Suprapubic skin (tissue), 4 donors: ENCODE data around the gene CAMK1. TPM values are rescaled to one million over a fixed set of nuclear protein-coding genes. Genes with fewer than 3 reads are reported as not detected.
"Not testable (repeated sequence)": the region's sequence is repeated elsewhere in the genome, so short reads cannot be mapped to it uniquely, and the experiment has no call there.

ENCODE experiments used
- DNase-seq, 2 donors: peaks; one replicate each; pipeline ENCODE4 v3.0.0-alpha.2; 2019; ENCODE audit warnings: low spot score in 2 of 2
- H3K27ac ChIP-seq: fragments of 200-600 bp; sonication (generic); one replicate; pipeline ENCODE4 v1.5.1; 2019
- H3K27me3 ChIP-seq: fragments of 200-600 bp; sonication (generic); one replicate; pipeline ENCODE4 v1.5.1; 2019
- H3K36me3 ChIP-seq: fragments of 200-600 bp; sonication (generic); one replicate; pipeline ENCODE4 v1.5.1; 2019
- H3K4me1 ChIP-seq: fragments of 200-600 bp; sonication (generic); one replicate; pipeline ENCODE4 v1.5.1; 2019
- H3K4me3 ChIP-seq: fragments of 200-600 bp; sonication (generic); one replicate; pipeline ENCODE4 v1.5.1; 2019; ENCODE audit warnings: mild to moderate bottlenecking
- H3K9me3 ChIP-seq: fragments of 200-600 bp; sonication (generic); one replicate; pipeline ENCODE4 v1.5.1; 2019
- EP300 ChIP-seq: sonication (generic); formaldehyde crosslinking; IDR thresholded peaks from one replicate; pipeline ENCODE4 v1.6.1; 2017; ENCODE audit warnings: antibody characterized with exemption
- POLR2A ChIP-seq, 2 donors: fragments of 450-650 bp; IDR thresholded peaks; one replicate each; pipeline ENCODE4 v1.6.1; 2017; ENCODE audit warnings: antibody characterized with exemption in 2 of 2, mild to moderate bottlenecking in 2 of 2, moderate library complexity in 2 of 2
- POLR2AphosphoS5 ChIP-seq, 3 donors: sonication (generic); formaldehyde crosslinking; IDR thresholded peaks; one replicate each; pipeline ENCODE4 v1.6.1; 2017; ENCODE audit warnings: antibody characterized with exemption in 3 of 3
- WGBS: methylation state at CpG from one replicate; pipeline ENCODE4 v1.1.5; 2018; 5-methylcytosine and 5-hydroxymethylcytosine counted together
- total RNA-seq, 4 donors: library from RNA; depleted of rRNA; stranded (reverse); fragments of >200 nt; gene quantifications; one replicate each; pipeline ENCODE4 v1.1.0, GENCODE V29; 2016
- TF ChIP-seq, protein P1 (sequence below), 2 donors: fragments of 200-600 bp in 1 of 2; fragments of 450-650 bp in 1 of 2; sonication (generic) in 1 of 2; IDR thresholded peaks; one replicate each; pipeline ENCODE4 v1.5.1; 2016 to 2019; ENCODE audit warnings: antibody characterized with exemption in 2 of 2, mild to moderate bottlenecking in 1 of 2, moderate library complexity in 1 of 2

Gene CAMK1
- total RNA-seq, 4 donors from 2014 or later, result 3.3 to 13.0 (median 5.2) TPM

DNA sequence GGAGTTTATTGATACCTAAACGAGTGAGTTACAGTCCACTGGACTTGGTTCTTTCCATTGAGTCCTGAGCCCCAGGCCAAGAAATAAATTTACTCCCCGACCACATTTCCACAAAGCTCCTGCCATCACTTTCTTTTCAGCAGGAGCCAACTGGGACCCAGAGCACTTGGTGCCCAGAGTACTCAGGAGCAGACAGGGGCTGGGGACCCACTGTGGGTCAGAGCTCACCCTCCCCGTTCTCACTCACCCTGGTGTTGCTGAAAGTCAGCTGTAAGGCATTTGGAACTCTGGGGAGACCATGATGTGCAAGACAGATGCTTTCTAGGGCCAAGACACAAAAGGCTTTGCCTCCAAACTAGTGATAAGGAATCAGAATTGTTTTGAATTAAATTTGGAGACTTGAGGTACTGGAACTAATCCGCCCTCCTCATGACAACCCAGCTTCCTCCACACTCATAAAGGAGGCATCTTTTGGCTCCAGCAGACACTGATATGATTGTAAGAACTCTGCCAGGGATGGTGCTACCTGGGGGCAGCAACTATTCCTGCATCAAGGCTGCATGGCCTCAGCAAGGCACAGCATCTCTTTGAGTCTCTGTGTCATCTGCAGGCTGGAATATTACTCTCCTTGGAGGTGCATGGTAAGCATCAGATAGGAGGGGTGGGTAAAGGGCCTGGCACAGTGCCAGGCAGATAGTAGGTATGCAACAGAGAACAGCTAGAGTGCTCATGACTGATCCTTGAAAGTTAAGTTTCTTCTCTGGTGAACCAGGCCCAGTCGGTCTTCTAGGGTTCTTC, 7.3 kb upstream of the CAMK1 start:
- Histone ChIP-seq H3K4me3 (no peak overlapping the region), H3K4me1 (peaks cover 7% of the 10 kb centered on the region), H3K27ac (no peak overlapping the region), H3K9me3 (no peaks in the 10 kb centered on the region), H3K27me3 (no peaks in the 10 kb centered on the region), H3K36me3 (peaks cover 14% of the 10 kb centered on the region)
- WGBS, result 75% methylated on average over 5 of the region's 5 CpGs
- no peak for DNase-seq
- no peak for TF ChIP-seq EP300
- no peak for TF ChIP-seq POLR2AphosphoS5 (IDR thresholded peaks at IDR 0.05)
- TF ChIP-seq, protein P1, sequence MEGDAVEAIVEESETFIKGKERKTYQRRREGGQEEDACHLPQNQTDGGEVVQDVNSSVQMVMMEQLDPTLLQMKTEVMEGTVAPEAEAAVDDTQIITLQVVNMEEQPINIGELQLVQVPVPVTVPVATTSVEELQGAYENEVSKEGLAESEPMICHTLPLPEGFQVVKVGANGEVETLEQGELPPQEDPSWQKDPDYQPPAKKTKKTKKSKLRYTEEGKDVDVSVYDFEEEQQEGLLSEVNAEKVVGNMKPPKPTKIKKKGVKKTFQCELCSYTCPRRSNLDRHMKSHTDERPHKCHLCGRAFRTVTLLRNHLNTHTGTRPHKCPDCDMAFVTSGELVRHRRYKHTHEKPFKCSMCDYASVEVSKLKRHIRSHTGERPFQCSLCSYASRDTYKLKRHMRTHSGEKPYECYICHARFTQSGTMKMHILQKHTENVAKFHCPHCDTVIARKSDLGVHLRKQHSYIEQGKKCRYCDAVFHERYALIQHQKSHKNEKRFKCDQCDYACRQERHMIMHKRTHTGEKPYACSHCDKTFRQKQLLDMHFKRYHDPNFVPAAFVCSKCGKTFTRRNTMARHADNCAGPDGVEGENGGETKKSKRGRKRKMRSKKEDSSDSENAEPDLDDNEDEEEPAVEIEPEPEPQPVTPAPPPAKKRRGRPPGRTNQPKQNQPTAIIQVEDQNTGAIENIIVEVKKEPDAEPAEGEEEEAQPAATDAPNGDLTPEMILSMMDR (IDR thresholded peaks at IDR 0.05), result no peak
- no peak for TF ChIP-seq POLR2A (IDR thresholded peaks at IDR 0.05)

- peaks cover 36% of the 10 kb centered on the region for H3K4me1 ChIP-seq
- not testable (repeated sequence) for H3K27ac ChIP-seq, H3K27me3 ChIP-seq, H3K9me3 ChIP-seq, H3K36me3 ChIP-seq, DNase-seq, H3K4me3 ChIP-seq
- WGBS, result 83% methylated on average over 2 of the region's 2 CpGs
Measured at GRCh38 chr3:9771007-9771406, 1.3 kb upstream of the CAMK1 start.

GRCh38 chr3:9770276-9770812, 597 bp upstream of the CAMK1 start:
- peak; percentile 92 to 94 for DNase-seq
- peaks cover 5% of the 10 kb centered on the region for H3K36me3 ChIP-seq
- TF ChIP-seq, protein P1 (IDR thresholded peaks at IDR 0.05), result no peak
- TF ChIP-seq POLR2AphosphoS5 (IDR thresholded peaks at IDR 0.05) (no peak), EP300 (no peak), POLR2A (IDR thresholded peaks at IDR 0.05) (no peak)
- H3K4me3 ChIP-seq, result peak overlapping the region; percentile 59
- H3K27me3 ChIP-seq, result no peaks in the 10 kb centered on the region
- H3K27ac ChIP-seq, result peak overlapping the region; percentile 42
- H3K9me3 ChIP-seq, result no peaks in the 10 kb centered on the region
- peaks cover 36% of the 10 kb centered on the region for H3K4me1 ChIP-seq
- WGBS, result 9% methylated on average over 15 of the region's 15 CpGs

DNA sequence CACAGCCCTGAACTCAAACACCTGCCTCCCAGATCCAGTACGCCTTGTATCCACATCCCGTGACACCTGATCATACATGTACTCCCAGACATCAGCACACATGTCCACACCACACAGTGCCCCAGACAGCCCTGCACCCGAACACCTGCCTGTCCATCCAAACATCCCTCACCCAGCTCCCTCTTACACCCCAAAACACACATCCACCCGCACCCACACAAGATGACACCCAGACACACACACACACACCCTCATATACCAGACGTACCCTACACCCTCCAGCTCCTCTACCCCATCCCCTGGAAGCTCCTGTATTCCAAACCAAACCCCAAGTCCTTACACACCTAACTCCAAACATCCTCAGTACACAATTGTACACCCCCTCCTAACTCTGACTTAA, 735 bp downstream of the CAMK1 start:
- Histone ChIP-seq H3K4me1 (peaks cover 36% of the 10 kb centered on the region), H3K9me3 (no peaks in the 10 kb centered on the region), H3K36me3 (peaks cover 7% of the 10 kb centered on the region), H3K4me3 (peak overlapping the region; percentile 59), H3K27ac (peak overlapping the region; percentile 42), H3K27me3 (no peaks in the 10 kb centered on the region)
- DNase-seq, result no peak
- TF ChIP-seq EP300, result no peak
- no peak for TF ChIP-seq POLR2A (IDR thresholded peaks at IDR 0.05)
- no peak for TF ChIP-seq POLR2AphosphoS5 (IDR thresholded peaks at IDR 0.05)
- TF ChIP-seq, protein P1 (IDR thresholded peaks at IDR 0.05), result no peak
- WGBS, result 60% methylated on average over 5 of the region's 5 CpGs

DNA sequence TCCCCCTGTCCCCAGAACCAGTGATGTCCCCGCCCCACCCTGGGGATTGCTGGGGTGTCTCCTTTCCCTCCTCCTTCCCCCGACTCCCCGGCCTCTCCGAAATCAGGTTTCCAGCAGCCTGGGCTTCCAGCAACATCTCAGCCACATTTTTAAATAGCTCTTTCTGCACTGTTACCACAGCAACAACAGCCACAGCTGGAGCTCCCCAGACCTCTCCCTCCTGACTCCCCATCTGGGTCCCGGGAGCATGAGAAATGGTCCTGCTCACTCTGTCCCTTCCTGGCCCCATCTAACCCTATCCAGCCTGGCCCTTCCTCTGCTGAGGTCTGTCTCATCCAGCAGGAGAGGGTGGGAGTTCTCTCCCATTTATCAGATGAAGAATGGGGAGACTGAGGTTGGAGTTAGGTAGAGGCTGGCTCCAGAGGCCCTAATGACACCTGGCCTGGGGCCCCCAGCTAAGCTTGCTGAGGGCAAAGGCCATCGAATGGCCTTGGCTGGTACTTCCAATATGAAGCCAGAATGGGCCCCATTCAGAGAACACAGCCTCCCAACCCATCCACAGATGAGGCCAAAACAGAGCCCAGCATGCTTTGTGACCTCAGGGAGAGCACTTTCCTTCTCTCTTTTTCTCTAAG, 1.5 kb downstream of the CAMK1 start:
- WGBS, result 53% methylated on average over 5 of the region's 6 CpGs
- no peak overlapping the region for H3K27ac ChIP-seq
- H3K9me3 ChIP-seq, result no peaks in the 10 kb centered on the region
- H3K4me1 ChIP-seq, result peaks cover 36% of the 10 kb centered on the region
- DNase-seq, result no peak
- peaks cover 7% of the 10 kb centered on the region for H3K36me3 ChIP-seq
- TF ChIP-seq, protein P1 (IDR thresholded peaks at IDR 0.05), result no peak
- TF ChIP-seq POLR2A (IDR thresholded peaks at IDR 0.05) (no peak), EP300 (no peak), POLR2AphosphoS5 (IDR thresholded peaks at IDR 0.05) (no peak)
- H3K4me3 ChIP-seq, result no peak overlapping the region
- no peaks in the 10 kb centered on the region for H3K27me3 ChIP-seq
